PFSK-1 (cell line): ENCODE measurements around the gene TOP3A.

Source experiments
- POLR2AphosphoS5 ChIP-seq: IDR thresholded peaks from 2 replicates; pipeline ENCODE4 v1.6.1; 2012; ENCODE audit warnings: low read depth, mild to moderate bottlenecking, control low read depth, low read length, moderate library complexity
- REST ChIP-seq, 2 experiments: IDR thresholded peaks; 2 replicates each; pipeline versions ENCODE4 v1.6.1 to v1.8.0; 2011 to 2012; ENCODE audit warnings: low read depth in 2 of 2, low read length in 2 of 2, control low read depth in 1 of 2, inconsistent platforms in 1 of 2, mild to moderate bottlenecking in 1 of 2, moderate library complexity in 1 of 2; ENCODE audit not compliant: insufficient read depth in 1 of 2
- TAF1 ChIP-seq: IDR thresholded peaks from 2 replicates; pipeline ENCODE4 v1.6.1; 2012; ENCODE audit warnings: low read length, control low read depth, borderline replicate concordance; ENCODE audit not compliant: insufficient read depth

DNA sequence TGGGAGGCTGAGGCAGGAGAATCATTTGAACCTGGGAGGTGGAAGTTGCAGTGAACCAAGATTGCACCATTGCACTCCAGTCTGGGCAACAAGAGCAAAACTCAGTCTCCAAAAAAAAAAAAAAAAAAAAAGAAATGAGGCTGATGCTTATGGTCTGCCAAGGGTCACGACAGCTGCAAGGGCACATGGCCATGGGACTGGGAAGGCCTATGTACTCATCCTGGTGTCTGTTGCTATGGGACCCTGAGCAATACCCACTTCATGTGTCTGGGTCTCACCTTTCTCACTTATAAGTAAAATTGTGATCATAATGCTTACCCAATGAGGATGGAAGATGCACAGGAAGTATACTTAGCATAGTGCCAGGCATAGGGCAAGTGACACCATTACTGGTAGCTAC lies 37.7 kb downstream of the TOP3A start:
- no peak for TF ChIP-seq POLR2AphosphoS5
- no peak for TF ChIP-seq TAF1
- TF ChIP-seq REST (IDR thresholded peaks at IDR 0.05; ENCODE audit: insufficient read depth in 1 of 2, low read depth in 2 of 2, low read length in 2 of 2) = no peak
